Upper lobe of left lung (tissue), 4 donors: ENCODE measurements around the gene LPCAT1.

ENCODE experiments used
- EP300 ChIP-seq, 4 donors: sonication (generic); formaldehyde crosslinking; IDR thresholded peaks; one replicate each; pipeline ENCODE4 v1.5.1; 2017; ENCODE audit warnings: antibody characterized with exemption in 4 of 4, control low read depth in 2 of 4
- TF ChIP-seq, protein P1 (sequence below), 6 experiments: fragments of 450-650 bp in 4 of 6; fragments of 200-600 bp in 2 of 6; sonication (generic) in 2 of 6; IDR thresholded peaks; one replicate each; pipeline ENCODE4 v1.5.1; 2016 to 2019; ENCODE audit warnings: antibody characterized with exemption in 6 of 6

DNA sequence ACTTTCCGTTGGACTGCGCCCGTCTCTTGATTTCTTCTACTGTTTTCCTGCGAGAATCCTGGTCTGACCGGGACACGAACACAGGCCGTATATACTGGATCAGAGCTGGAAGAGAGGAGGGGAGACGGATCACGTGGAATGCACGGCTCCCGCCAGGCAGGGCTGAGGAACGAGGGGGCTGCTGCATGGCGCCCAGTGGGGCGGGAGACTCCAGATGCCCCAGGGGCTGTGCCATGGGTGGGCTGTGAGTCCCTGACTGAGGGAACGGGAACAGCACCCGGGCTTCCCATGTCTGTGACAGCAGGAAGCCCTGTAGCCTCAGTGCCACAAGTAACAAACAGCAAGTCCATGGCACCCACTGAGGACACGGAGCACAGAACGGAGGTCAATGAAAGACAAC, 34.0 kb downstream of the LPCAT1 start:
- TF ChIP-seq, protein P1, sequence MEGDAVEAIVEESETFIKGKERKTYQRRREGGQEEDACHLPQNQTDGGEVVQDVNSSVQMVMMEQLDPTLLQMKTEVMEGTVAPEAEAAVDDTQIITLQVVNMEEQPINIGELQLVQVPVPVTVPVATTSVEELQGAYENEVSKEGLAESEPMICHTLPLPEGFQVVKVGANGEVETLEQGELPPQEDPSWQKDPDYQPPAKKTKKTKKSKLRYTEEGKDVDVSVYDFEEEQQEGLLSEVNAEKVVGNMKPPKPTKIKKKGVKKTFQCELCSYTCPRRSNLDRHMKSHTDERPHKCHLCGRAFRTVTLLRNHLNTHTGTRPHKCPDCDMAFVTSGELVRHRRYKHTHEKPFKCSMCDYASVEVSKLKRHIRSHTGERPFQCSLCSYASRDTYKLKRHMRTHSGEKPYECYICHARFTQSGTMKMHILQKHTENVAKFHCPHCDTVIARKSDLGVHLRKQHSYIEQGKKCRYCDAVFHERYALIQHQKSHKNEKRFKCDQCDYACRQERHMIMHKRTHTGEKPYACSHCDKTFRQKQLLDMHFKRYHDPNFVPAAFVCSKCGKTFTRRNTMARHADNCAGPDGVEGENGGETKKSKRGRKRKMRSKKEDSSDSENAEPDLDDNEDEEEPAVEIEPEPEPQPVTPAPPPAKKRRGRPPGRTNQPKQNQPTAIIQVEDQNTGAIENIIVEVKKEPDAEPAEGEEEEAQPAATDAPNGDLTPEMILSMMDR (IDR thresholded peaks at IDR 0.05), result no peak
- no peak for TF ChIP-seq EP300 (IDR thresholded peaks at IDR 0.05)
